Skeletal muscle tissue (tissue), 4 donors: ENCODE measurements around the gene CSNK2A1. TPM values are rescaled to one million over a fixed set of nuclear protein-coding genes. Genes with fewer than 3 reads are reported as not detected.
A peak's percentile ranks its signal among the peaks of the same experiment; 100 is the strongest.

Experiments used
- H3K27ac ChIP-seq: one replicate; pipeline ENCODE4 v1.7.0; 2013; ENCODE audit warnings: mild to moderate bottlenecking, low read depth, low read length, inconsistent platforms
- H3K27me3 ChIP-seq, 3 donors: one replicate each; pipeline ENCODE4 v1.7.0; 2013; ENCODE audit warnings: low read length in 3 of 3; ENCODE audit not compliant: control insufficient read depth in 3 of 3, insufficient read depth in 3 of 3
- H3K36me3 ChIP-seq, 3 donors: one replicate each; pipeline ENCODE4 v1.7.0; 2013; ENCODE audit warnings: low read length in 3 of 3; ENCODE audit not compliant: control insufficient read depth in 3 of 3, insufficient read depth in 3 of 3
- H3K4me1 ChIP-seq, 3 donors: one replicate each; pipeline ENCODE4 v1.7.0; 2013; ENCODE audit warnings: low read length in 3 of 3, mild to moderate bottlenecking in 3 of 3; ENCODE audit not compliant: control insufficient read depth in 3 of 3, insufficient read depth in 3 of 3
- H3K4me3 ChIP-seq, 3 donors: one replicate each; pipeline ENCODE4 v1.7.0; 2013; ENCODE audit warnings: low read length in 3 of 3
- H3K9ac ChIP-seq, 3 donors: one replicate each; pipeline ENCODE4 v1.7.0; 2013; ENCODE audit warnings: low read length in 3 of 3, mild to moderate bottlenecking in 3 of 3, moderate library complexity in 2 of 3, low read depth in 1 of 3
- H3K9me3 ChIP-seq, 3 donors: one replicate each; pipeline ENCODE4 v1.7.0; 2013; ENCODE audit warnings: low read length in 3 of 3; ENCODE audit not compliant: control insufficient read depth in 3 of 3
- total RNA-seq: library from RNA; depleted of rRNA; stranded (reverse); fragments of >200 nt; gene quantifications from one replicate; pipeline ENCODE4 v1.2.3, GENCODE V29; 2014
- donor health status: Osteomylitis.

CSNK2A1 gene
- total RNA-seq, 1 donor from 2014 or later = 112 TPM

- Histone ChIP-seq H3K4me3 (no peak overlapping the region), H3K9me3 (no peaks in the 10 kb centered on the region), H3K27ac (no peak overlapping the region), H3K36me3 (no peaks in the 10 kb centered on the region), H3K4me1 (peaks cover 3 to 24% (median 20%) of the 10 kb centered on the region in 3 donors), H3K9ac (no peak overlapping the region), H3K27me3 (peaks cover 0 to 19% (median 9%) of the 10 kb centered on the region in 3 donors)
Measured at GRCh38 chr20:577167-577791, 33.7 kb upstream of the CSNK2A1 start.

DNA sequence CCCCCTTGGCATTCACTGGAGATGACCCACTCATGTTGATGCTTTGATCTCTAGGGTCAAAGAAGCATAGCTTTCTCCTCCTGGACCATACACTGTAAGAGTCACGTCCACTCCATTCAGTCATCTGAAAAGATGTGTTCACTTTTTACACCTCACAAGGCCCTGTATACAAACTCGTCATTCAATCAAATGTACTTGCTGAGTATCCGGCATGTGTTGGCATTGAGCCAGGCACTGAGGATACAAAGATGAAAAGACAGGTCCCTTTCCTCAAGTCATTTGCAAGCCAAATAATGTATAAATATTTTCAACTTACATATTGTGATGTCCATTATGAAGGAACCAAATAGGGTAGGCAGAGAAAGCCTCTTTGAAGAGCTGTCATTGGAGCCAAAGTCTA is 32.6 kb upstream of the CSNK2A1 start:
- Histone ChIP-seq H3K9me3 (no peaks in the 10 kb centered on the region), H3K4me1 (peaks cover 13 to 34% (median 24%) of the 10 kb centered on the region in 3 donors), H3K9ac (no peak overlapping the region), H3K36me3 (no peaks in the 10 kb centered on the region), H3K27me3 (peaks cover 0 to 21% (median 14%) of the 10 kb centered on the region in 3 donors), H3K4me3 (no peak overlapping the region), H3K27ac (no peak overlapping the region)

DNA sequence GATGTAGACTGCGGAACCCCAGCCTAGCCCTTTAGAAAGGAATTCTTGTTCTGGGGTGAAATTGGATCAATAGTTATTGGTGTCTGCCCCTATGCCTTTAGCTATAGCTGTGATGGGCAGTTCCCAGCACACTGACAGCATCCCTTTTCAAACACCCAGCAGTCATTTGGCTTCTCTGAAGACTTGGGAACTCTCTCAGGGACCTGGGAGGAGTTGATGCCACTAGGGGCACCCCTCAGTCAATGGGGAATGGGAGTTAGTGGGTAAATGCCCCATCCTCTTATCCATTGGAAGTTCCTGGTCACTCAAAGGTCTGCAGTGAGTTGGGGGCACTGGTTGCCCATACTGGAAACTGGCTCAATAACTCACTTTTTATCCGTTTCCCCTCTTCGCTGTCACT is 31.6 kb upstream of the CSNK2A1 start:
- Histone ChIP-seq H3K9me3 (no peaks in the 10 kb centered on the region), H3K27me3 (peaks cover 0 to 21% (median 14%) of the 10 kb centered on the region in 3 donors), H3K36me3 (no peaks in the 10 kb centered on the region), H3K4me1 (peaks cover 13 to 35% (median 24%) of the 10 kb centered on the region in 3 donors), H3K27ac (no peak overlapping the region), H3K9ac (no peak overlapping the region), H3K4me3 (no peak overlapping the region)

- H3K36me3 ChIP-seq = no peaks in the 10 kb centered on the region
- H3K4me1 ChIP-seq = peaks cover 13 to 35% (median 24%) of the 10 kb centered on the region in 3 donors
- H3K4me3 ChIP-seq = no peak overlapping the region
- peak overlapping the region; percentile 51 for H3K27ac ChIP-seq
- H3K27me3 ChIP-seq = peaks cover 0 to 21% (median 14%) of the 10 kb centered on the region in 3 donors
- H3K9ac ChIP-seq = peak overlapping the region in 1 of 3 donors; percentile 16
- H3K9me3 ChIP-seq = no peaks in the 10 kb centered on the region
Measured at GRCh38 chr20:574297-574942, 30.8 kb upstream of the CSNK2A1 start.

DNA sequence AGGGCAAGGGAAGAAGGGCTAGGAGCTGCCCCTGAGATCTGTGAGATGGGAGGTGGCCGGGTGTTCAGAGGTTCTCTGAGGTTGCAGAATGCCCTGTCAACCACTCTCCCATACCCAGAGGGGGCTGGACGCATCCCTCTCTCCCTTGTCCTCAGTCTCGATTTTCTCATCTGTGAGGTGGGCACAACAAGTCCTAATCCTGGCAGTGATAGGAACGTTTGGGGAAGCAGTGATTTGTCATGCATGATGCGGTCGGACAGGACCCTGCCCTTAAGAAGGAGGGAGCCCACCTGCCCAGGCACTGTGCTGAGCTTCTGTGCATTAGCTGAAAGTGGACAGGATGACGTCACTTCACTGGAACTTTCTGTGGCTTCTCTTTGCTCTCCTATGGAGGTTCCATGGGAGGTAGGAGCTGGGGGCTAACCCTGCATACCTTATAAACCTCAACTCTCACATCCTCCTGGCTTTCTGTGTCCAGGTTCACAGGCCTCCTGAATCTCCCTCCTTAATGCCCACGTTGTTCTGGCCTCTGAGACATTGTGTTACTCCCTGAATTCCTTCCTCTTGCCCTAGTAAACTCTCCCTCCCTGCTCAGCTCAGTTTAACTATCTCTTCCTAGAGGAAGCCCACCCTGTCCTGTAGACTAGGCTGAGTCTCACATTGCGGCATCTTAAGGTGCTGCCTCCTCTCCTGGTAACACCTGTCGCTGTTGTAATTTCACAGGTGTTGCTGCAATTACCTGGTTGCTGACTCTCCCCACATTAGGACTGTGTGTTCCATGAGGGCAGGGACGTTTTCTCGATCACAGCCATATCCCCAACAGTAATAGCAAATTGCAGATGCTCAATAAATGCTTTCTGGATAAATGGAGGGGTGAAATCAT is 30.1 kb upstream of the CSNK2A1 start:
- peaks cover 0 to 25% (median 19%) of the 10 kb centered on the region in 3 donors for H3K27me3 ChIP-seq
- H3K36me3 ChIP-seq = no peaks in the 10 kb centered on the region
- peak overlapping the region; percentile 51 for H3K27ac ChIP-seq
- H3K4me1 ChIP-seq = peaks cover 18 to 39% (median 28%) of the 10 kb centered on the region in 3 donors
- H3K4me3 ChIP-seq = no peak overlapping the region
- no peaks in the 10 kb centered on the region for H3K9me3 ChIP-seq
- H3K9ac ChIP-seq = peak overlapping the region in 1 of 3 donors; percentile 16

- peaks cover 24 to 46% (median 35%) of the 10 kb centered on the region in 3 donors for H3K4me1 ChIP-seq
Measured at GRCh38 chr20:572727-573126, 29.1 kb upstream of the CSNK2A1 start.

GRCh38 chr20:571754-572441 is 28.3 kb upstream of the CSNK2A1 start:
- H3K4me3 ChIP-seq = peak overlapping the region in 1 of 3 donors; percentile 29
- peak overlapping the region in 1 of 3 donors; percentile 55 for H3K9ac ChIP-seq
- H3K9me3 ChIP-seq = no peaks in the 10 kb centered on the region
- H3K27ac ChIP-seq = peak overlapping the region; percentile 25
- peaks cover 8 to 39% (median 23%) of the 10 kb centered on the region in 3 donors for H3K27me3 ChIP-seq
- H3K4me1 ChIP-seq = peaks cover 24 to 48% (median 37%) of the 10 kb centered on the region in 3 donors
- H3K36me3 ChIP-seq = no peaks in the 10 kb centered on the region

More at GRCh38 chr20:572727-573126, 29.1 kb upstream of the CSNK2A1 start:
- Histone ChIP-seq H3K9ac (peak overlapping the region in 1 of 3 donors; percentile 55), H3K9me3 (no peaks in the 10 kb centered on the region), H3K27ac (peak overlapping the region; percentile 51), H3K36me3 (no peaks in the 10 kb centered on the region), H3K4me3 (no peak overlapping the region), H3K27me3 (peaks cover 4 to 32% (median 22%) of the 10 kb centered on the region in 3 donors)

- Histone ChIP-seq H3K36me3 (no peaks in the 10 kb centered on the region), H3K4me1 (peaks cover 24 to 42% (median 32%) of the 10 kb centered on the region in 3 donors), H3K4me3 (peak overlapping the region in 2 of 3 donors; percentile 43 to 52), H3K27me3 (peaks cover 8 to 35% (median 18%) of the 10 kb centered on the region in 3 donors), H3K9ac (peak overlapping the region in 1 of 3 donors; percentile 54), H3K27ac (no peak overlapping the region), H3K9me3 (no peaks in the 10 kb centered on the region)
Measured at GRCh38 chr20:568673-569415, 25.3 kb upstream of the CSNK2A1 start.
